Upper lobe of left lung (tissue), 4 donors: Measurements from ENCODE around the gene NRXN3.

Experiments used
- POLR2A ChIP-seq, 4 donors: fragments of 450-650 bp; IDR thresholded peaks; one replicate each; pipeline ENCODE4 v1.5.1; 2016 to 2017; ENCODE audit warnings: antibody characterized with exemption in 4 of 4, mild to moderate bottlenecking in 2 of 4
- POLR2AphosphoS5 ChIP-seq, 2 donors: sonication (generic); formaldehyde crosslinking; IDR thresholded peaks; one replicate each; pipeline ENCODE4 v1.5.1; 2017; ENCODE audit warnings: antibody characterized with exemption in 2 of 2

GRCh38 chr14:79596551-79596950, 1426.4 kb downstream of the NRXN3 start:
- TF ChIP-seq POLR2A (IDR thresholded peaks at IDR 0.05) (no peak), POLR2AphosphoS5 (IDR thresholded peaks at IDR 0.05) (no peak)
